H1 (cell line): ENCODE data around the gene CREB1.

ENCODE experiments used
- POLR2AphosphoS5 ChIP-seq: IDR thresholded peaks from 2 replicates; pipeline ENCODE4 v1.6.1; 2011; ENCODE audit warnings: low read depth, low read length
- TF ChIP-seq, protein P1 (sequence below), 3 experiments: IDR thresholded peaks; 1 replicate in 2 of 3; 2 replicates in 1 of 3; pipeline versions ENCODE4 v1.5.1 to v1.6.1; 2011; ENCODE audit warnings: low read length in 3 of 3, mild to moderate bottlenecking in 3 of 3, inconsistent platforms in 2 of 3, low read depth in 1 of 3, moderate library complexity in 1 of 3; ENCODE audit not compliant: insufficient read depth in 1 of 3; ENCODE audit errors: control extremely low read depth in 1 of 3

DNA sequence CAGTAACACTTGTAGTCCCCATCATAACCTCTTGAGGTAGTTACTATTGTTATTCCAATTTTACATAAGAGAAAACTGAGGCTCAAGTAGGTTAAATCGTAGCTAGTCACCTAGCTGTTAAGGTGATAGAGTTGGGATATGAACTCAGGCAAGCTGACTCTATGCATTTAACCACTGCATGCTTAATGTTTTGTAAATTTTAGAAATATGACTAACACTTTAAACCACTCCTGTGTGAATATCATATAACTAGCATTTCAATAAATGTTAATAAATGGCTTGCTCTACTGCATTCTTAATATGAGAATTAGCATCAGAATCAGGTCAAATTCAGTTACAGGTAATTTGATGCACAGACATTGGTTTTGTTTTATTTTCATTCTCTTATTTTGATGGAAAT, 35.6 kb upstream of the CREB1 start:
- TF ChIP-seq, protein P1, sequence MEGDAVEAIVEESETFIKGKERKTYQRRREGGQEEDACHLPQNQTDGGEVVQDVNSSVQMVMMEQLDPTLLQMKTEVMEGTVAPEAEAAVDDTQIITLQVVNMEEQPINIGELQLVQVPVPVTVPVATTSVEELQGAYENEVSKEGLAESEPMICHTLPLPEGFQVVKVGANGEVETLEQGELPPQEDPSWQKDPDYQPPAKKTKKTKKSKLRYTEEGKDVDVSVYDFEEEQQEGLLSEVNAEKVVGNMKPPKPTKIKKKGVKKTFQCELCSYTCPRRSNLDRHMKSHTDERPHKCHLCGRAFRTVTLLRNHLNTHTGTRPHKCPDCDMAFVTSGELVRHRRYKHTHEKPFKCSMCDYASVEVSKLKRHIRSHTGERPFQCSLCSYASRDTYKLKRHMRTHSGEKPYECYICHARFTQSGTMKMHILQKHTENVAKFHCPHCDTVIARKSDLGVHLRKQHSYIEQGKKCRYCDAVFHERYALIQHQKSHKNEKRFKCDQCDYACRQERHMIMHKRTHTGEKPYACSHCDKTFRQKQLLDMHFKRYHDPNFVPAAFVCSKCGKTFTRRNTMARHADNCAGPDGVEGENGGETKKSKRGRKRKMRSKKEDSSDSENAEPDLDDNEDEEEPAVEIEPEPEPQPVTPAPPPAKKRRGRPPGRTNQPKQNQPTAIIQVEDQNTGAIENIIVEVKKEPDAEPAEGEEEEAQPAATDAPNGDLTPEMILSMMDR (IDR thresholded peaks at IDR 0.05; ENCODE audit: control extremely low read depth in 1 of 3, insufficient read depth in 1 of 3, low read depth in 1 of 3, low read length in 3 of 3) = no peak
- no peak for TF ChIP-seq POLR2AphosphoS5
